ENCODE measurements around the gene ARL6IP4.

ARL6IP4 gene

GRCh38 chr12:122958198-122958888, 22.1 kb upstream of the ARL6IP4 start:
- DNase-seq, result no peak

- DNase-seq, result no peak
These were observed 20.8 kb upstream of the ARL6IP4 start for GRCh38 chr12:122959566-122960192.

- DNase-seq, result no peak
These were observed 20.3 kb upstream of the ARL6IP4 start for GRCh38 chr12:122960193-122960569.

GRCh38 chr12:122961531-122962329, 18.8 kb upstream of the ARL6IP4 start:
- DNase-seq, result no peak

GRCh38 chr12:122963941-122964265, 16.6 kb upstream of the ARL6IP4 start:
- DNase-seq, result peak in 15 of 56 donors; percentile 8 to 60 (median 34)

GRCh38 chr12:122964439-122965257, 15.8 kb upstream of the ARL6IP4 start:
- no peak for DNase-seq

- peak in 3 of 56 donors; percentile 15 to 29 (median 22) for DNase-seq
These were observed 15.1 kb upstream of the ARL6IP4 start for GRCh38 chr12:122965321-122965751.

- DNase-seq, result peak in 54 of 56 donors; percentile 41 to 96 (median 84)
These were observed 14.4 kb upstream of the ARL6IP4 start, which contains the start of gene ABCB9 for GRCh38 chr12:122965851-122966742. TSS of gene ABCB9 (minus strand) at chr12:122966463. CDS start at chr12:122960235, 6,228 bp downstream.

GRCh38 chr12:122966743-122967550, 13.5 kb upstream of the ARL6IP4 start:
- DNase-seq, result no peak

GRCh38 chr12:122968104-122968503, 12.4 kb upstream of the ARL6IP4 start:
- DNase-seq, result no peak

GRCh38 chr12:122969676-122970075, 10.8 kb upstream of the ARL6IP4 start:
- DNase-seq, result peak in 9 of 56 donors; percentile 10 to 47 (median 33)

- peak; percentile 90 to 99 (median 97) for DNase-seq
These were observed 6.1 kb upstream of the ARL6IP4 start for GRCh38 chr12:122974274-122974891.

GRCh38 chr12:122974892-122975789, 5.3 kb upstream of the ARL6IP4 start, which contains the start of gene OGFOD2:
TSS of gene OGFOD2 (plus strand) at chr12:122975244. CDS start at chr12:122975252, 8 bp downstream.
- peak; percentile 27 to 93 (median 83) for DNase-seq

GRCh38 chr12:122975790-122976647, 4.5 kb upstream of the ARL6IP4 start:
- DNase-seq, result peak in 1 of 56 donors; percentile 18

- no peak for DNase-seq
These were observed 3.9 kb upstream of the ARL6IP4 start for GRCh38 chr12:122976648-122976975.

- no peak for DNase-seq
These were observed 3.3 kb upstream of the ARL6IP4 start for GRCh38 chr12:122977153-122977552.

Measured in amygdala (tissue), 56 donors.